ENCODE results near the gene FHOD1. TPM values are rescaled to one million over a fixed set of nuclear protein-coding genes. Genes with fewer than 3 reads are reported as not detected.

FHOD1 gene
- total RNA-seq, 1 donor from 2014 or later, result 2.6 TPM

- H3K4me3 ChIP-seq (ENCODE audit: low read depth, low read length), result no peak overlapping the region
- no peaks in the 10 kb centered on the region for H3K27me3 ChIP-seq (ENCODE audit: control insufficient read depth, insufficient read depth, low read length)
- FAIRE-seq (no peak), DNase-seq (ENCODE audit: low read depth) (no peak)
- TF ChIP-seq CTCF (IDR thresholded peaks at IDR 0.05; ENCODE audit: insufficient read depth, low read length, severe bottlenecking), result no peak
- H3K36me3 ChIP-seq (ENCODE audit: control insufficient read depth, insufficient read depth, low read length), result no peaks in the 10 kb centered on the region
These were observed 8.4 kb upstream of the FHOD1 start for GRCh38 chr16:67255553-67256221.

GRCh38 chr16:67254801-67255552 is 7.7 kb upstream of the FHOD1 start:
- FAIRE-seq (no peak), DNase-seq (ENCODE audit: low read depth) (no peak)
- H3K4me3 ChIP-seq (ENCODE audit: low read depth, low read length), result no peak overlapping the region
- no peaks in the 10 kb centered on the region for H3K27me3 ChIP-seq (ENCODE audit: control insufficient read depth, insufficient read depth, low read length)
- no peaks in the 10 kb centered on the region for H3K36me3 ChIP-seq (ENCODE audit: control insufficient read depth, insufficient read depth, low read length)
- no peak for TF ChIP-seq CTCF (IDR thresholded peaks at IDR 0.05; ENCODE audit: insufficient read depth, low read length, severe bottlenecking)

GRCh38 chr16:67252609-67253497 is 5.6 kb upstream of the FHOD1 start:
- no peaks in the 10 kb centered on the region for H3K36me3 ChIP-seq (ENCODE audit: control insufficient read depth, insufficient read depth, low read length)
- no peaks in the 10 kb centered on the region for H3K27me3 ChIP-seq (ENCODE audit: control insufficient read depth, insufficient read depth, low read length)
- DNase-seq (ENCODE audit: low read depth) (no peak), FAIRE-seq (no peak)
- H3K4me3 ChIP-seq (ENCODE audit: low read depth, low read length), result no peak overlapping the region
- no peak for TF ChIP-seq CTCF (IDR thresholded peaks at IDR 0.05; ENCODE audit: insufficient read depth, low read length, severe bottlenecking)

- DNase-seq (ENCODE audit: low read depth), result no peak
- FAIRE-seq, result no peak
- H3K36me3 ChIP-seq (ENCODE audit: control insufficient read depth, insufficient read depth, low read length), result no peaks in the 10 kb centered on the region
- no peak for TF ChIP-seq CTCF (IDR thresholded peaks at IDR 0.05; ENCODE audit: insufficient read depth, low read length, severe bottlenecking)
- H3K4me3 ChIP-seq (ENCODE audit: low read depth, low read length), result no peak overlapping the region
- H3K27me3 ChIP-seq (ENCODE audit: control insufficient read depth, insufficient read depth, low read length), result no peaks in the 10 kb centered on the region
These were observed 2.7 kb upstream of the FHOD1 start for GRCh38 chr16:67250045-67250327.

GRCh38 chr16:67249178-67250044 is 2.1 kb upstream of the FHOD1 start:
- FAIRE-seq (no peak), DNase-seq (ENCODE audit: low read depth) (no peak)
- no peak for TF ChIP-seq CTCF (IDR thresholded peaks at IDR 0.05; ENCODE audit: insufficient read depth, low read length, severe bottlenecking)
- no peaks in the 10 kb centered on the region for H3K27me3 ChIP-seq (ENCODE audit: control insufficient read depth, insufficient read depth, low read length)
- H3K4me3 ChIP-seq (ENCODE audit: low read depth, low read length), result peak overlapping the region; percentile 42
- H3K36me3 ChIP-seq (ENCODE audit: control insufficient read depth, insufficient read depth, low read length), result no peaks in the 10 kb centered on the region
